Erythroblast (primary cell): ENCODE measurements around the gene PLD5.

Source experiments
- GATA1 ChIP-seq: IDR thresholded peaks from 2 replicates; pipeline ENCODE4 v1.6.1; 2011; ENCODE audit warnings: low read depth, mild to moderate bottlenecking, control low read depth, low read length, moderate library complexity
- POLR2A ChIP-seq: IDR thresholded peaks from 2 replicates; pipeline ENCODE4 v1.6.1; 2011; ENCODE audit warnings: mild to moderate bottlenecking, low read length

GRCh38 chr1:242205622-242206489 is 318.6 kb downstream of the PLD5 start:
- TF ChIP-seq POLR2A (no peak), GATA1 (no peak)
